HG02981 (cell line): Measurements from ENCODE around the gene SKOR2.

Experiments
- ATAC-seq: cut with Tn5 transposase; IDR thresholded peaks from one replicate; pipeline ENCODE4 v1.9.1; 2021; ENCODE audit warnings: mild to moderate bottlenecking, moderate library complexity; ENCODE audit not compliant: unreplicated experiment

The SKOR2 gene

GRCh38 chr18:47260120-47260923 is 8.9 kb upstream of the SKOR2 start:
- ATAC-seq: no peak

- no peak for ATAC-seq
Observed at GRCh38 chr18:47254341-47254939, 3.0 kb upstream of the SKOR2 start.

- no peak for ATAC-seq
Observed at GRCh38 chr18:47253101-47253654, 1.7 kb upstream of the SKOR2 start.

GRCh38 chr18:47250391-47251046 is 941 bp downstream of the SKOR2 start:
- no peak for ATAC-seq

- no peak for ATAC-seq
Observed at GRCh38 chr18:47249314-47249981, 2.0 kb downstream of the SKOR2 start.

GRCh38 chr18:47248604-47249313 is 2.7 kb downstream of the SKOR2 start:
- no peak for ATAC-seq

GRCh38 chr18:47248115-47248603 is 3.3 kb downstream of the SKOR2 start:
- no peak for ATAC-seq

- ATAC-seq: no peak
Observed at GRCh38 chr18:47247416-47248114, 3.9 kb downstream of the SKOR2 start.

GRCh38 chr18:47247036-47247415 is 4.4 kb downstream of the SKOR2 start:
- ATAC-seq: no peak

- ATAC-seq: no peak
Observed at GRCh38 chr18:47246027-47246971, 5.2 kb downstream of the SKOR2 start.

GRCh38 chr18:47244086-47244485 is 7.4 kb downstream of the SKOR2 start:
- no peak for ATAC-seq

GRCh38 chr18:47235096-47235495 is 16.4 kb downstream of the SKOR2 start:
- ATAC-seq: no peak

GRCh38 chr18:47226660-47227059 is 24.8 kb downstream of the SKOR2 start:
- ATAC-seq: no peak

GRCh38 chr18:47215554-47216138 is 35.8 kb downstream of the SKOR2 start:
- ATAC-seq: no peak

- ATAC-seq: no peak
Observed at GRCh38 chr18:47209171-47209570, 42.3 kb downstream of the SKOR2 start.

- ATAC-seq: no peak
Observed at GRCh38 chr18:47206945-47207637, 44.4 kb downstream of the SKOR2 start.

- ATAC-seq: no peak
Observed at GRCh38 chr18:47204908-47205522, 46.4 kb downstream of the SKOR2 start.
